Mammary epithelial cell (primary cell): ENCODE results near the gene AGXT.
A peak's percentile ranks its signal among the peaks of the same experiment; 100 is the strongest.

Experiments
- EZH2 ChIP-seq: IDR thresholded peaks from 2 replicates; pipeline ENCODE4 v1.6.1; 2012; ENCODE audit warnings: low read length, inconsistent platforms, borderline replicate concordance
- TF ChIP-seq, protein P1 (sequence below), 2 donors: IDR thresholded peaks in 1 of 2; conservative IDR thresholded peaks in 1 of 2; 2 replicates each; pipeline ENCODE4 v1.5.1; 2011 to 2012; ENCODE audit warnings: inconsistent platforms in 2 of 2, low read length in 2 of 2, mild to moderate bottlenecking in 2 of 2, control low read depth in 1 of 2, low read depth in 1 of 2; ENCODE audit not compliant: insufficient read depth in 1 of 2; ENCODE audit errors: extremely low read depth in 1 of 2

- TF ChIP-seq, protein P1, sequence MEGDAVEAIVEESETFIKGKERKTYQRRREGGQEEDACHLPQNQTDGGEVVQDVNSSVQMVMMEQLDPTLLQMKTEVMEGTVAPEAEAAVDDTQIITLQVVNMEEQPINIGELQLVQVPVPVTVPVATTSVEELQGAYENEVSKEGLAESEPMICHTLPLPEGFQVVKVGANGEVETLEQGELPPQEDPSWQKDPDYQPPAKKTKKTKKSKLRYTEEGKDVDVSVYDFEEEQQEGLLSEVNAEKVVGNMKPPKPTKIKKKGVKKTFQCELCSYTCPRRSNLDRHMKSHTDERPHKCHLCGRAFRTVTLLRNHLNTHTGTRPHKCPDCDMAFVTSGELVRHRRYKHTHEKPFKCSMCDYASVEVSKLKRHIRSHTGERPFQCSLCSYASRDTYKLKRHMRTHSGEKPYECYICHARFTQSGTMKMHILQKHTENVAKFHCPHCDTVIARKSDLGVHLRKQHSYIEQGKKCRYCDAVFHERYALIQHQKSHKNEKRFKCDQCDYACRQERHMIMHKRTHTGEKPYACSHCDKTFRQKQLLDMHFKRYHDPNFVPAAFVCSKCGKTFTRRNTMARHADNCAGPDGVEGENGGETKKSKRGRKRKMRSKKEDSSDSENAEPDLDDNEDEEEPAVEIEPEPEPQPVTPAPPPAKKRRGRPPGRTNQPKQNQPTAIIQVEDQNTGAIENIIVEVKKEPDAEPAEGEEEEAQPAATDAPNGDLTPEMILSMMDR (conservative IDR thresholded peaks at IDR 0.05 in 1 of 2, IDR thresholded peaks at IDR 0.05 in 1 of 2; ENCODE audit: extremely low read depth in 1 of 2, insufficient read depth in 1 of 2, low read depth in 1 of 2, low read length in 2 of 2) = peak; percentile 90 to 98
- no peak for TF ChIP-seq EZH2
Observed at GRCh38 chr2:240851078-240851991, 17.3 kb upstream of the AGXT start.
